ENCODE data around the gene KRTAP8-1.
A peak's percentile ranks its signal among the peaks of the same experiment; 100 is the strongest.

Gene KRTAP8-1

DNA sequence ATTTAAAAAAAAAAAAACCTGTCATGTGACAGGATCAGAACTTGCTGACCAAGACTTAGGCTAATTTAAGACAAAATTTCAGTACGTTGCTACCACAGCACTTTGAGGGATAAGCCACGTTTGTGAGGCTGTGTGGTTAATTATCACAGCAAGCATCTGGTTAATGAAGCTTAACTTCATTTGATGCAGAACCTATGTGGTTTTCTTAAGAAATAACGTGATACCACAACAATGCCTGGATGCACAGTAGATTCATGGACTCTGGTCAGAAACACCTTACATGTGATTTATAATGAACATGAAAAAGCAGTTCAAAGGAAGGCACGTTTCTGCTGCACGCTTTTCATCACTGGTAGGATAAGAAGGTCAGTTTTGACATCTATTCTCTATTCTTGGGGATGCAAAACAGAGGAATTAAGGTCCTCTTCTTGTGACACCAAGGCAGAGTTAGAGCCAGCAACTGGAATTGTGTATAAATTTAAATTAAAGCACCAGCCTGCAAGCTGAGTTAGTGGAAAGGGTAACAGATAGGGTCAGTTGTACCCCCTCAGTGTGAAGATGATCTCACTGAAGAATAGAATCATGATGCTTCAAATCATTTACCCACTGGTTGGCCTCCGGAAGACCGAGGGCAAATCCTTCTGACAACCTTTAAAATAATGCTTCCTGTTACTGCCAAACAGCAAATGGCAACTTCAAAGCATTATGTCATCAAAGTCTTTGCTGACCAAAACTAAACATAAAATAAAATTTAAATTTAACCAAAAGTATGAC lies 6.0 kb upstream of the KRTAP8-1 start (continued):
- TF ChIP-seq, protein P1, sequence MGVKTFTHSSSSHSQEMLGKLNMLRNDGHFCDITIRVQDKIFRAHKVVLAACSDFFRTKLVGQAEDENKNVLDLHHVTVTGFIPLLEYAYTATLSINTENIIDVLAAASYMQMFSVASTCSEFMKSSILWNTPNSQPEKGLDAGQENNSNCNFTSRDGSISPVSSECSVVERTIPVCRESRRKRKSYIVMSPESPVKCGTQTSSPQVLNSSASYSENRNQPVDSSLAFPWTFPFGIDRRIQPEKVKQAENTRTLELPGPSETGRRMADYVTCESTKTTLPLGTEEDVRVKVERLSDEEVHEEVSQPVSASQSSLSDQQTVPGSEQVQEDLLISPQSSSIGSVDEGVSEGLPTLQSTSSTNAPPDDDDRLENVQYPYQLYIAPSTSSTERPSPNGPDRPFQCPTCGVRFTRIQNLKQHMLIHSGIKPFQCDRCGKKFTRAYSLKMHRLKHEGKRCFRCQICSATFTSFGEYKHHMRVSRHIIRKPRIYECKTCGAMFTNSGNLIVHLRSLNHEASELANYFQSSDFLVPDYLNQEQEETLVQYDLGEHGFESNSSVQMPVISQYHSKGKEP (tag by site-specific recombination; IDR thresholded peaks at IDR 0.05) = no peak
- TF ChIP-seq ZNF558 (tag by site-specific recombination; IDR thresholded peaks at IDR 0.05) (no peak), GFI1B (tag by site-specific recombination; IDR thresholded peaks at IDR 0.05) (no peak), ZFP3 (tag by site-specific recombination; IDR thresholded peaks at IDR 0.05; ENCODE audit: low read depth) (no peak), ZNF274 (IDR thresholded peaks at IDR 0.05; ENCODE audit: low read length) (no peak), ZNF274 (tag by site-specific recombination; IDR thresholded peaks at IDR 0.05; ENCODE audit: borderline replicate concordance) (no peak), ZNF654 (tag by site-specific recombination; IDR thresholded peaks at IDR 0.05; ENCODE audit: low read depth) (no peak), ZNF24 (tag by site-specific recombination; IDR thresholded peaks at IDR 0.05) (no peak), ZNF133 (tag by site-specific recombination; IDR thresholded peaks at IDR 0.05) (no peak), ZXDB (tag by site-specific recombination; IDR thresholded peaks at IDR 0.05) (no peak), BCL11B (tag by site-specific recombination; IDR thresholded peaks at IDR 0.05; ENCODE audit: low read depth) (no peak), ZNF248 (tag by site-specific recombination; IDR thresholded peaks at IDR 0.05) (no peak), ZNF174 (tag by site-specific recombination; IDR thresholded peaks at IDR 0.05) (no peak), ZNF23 (tag by site-specific recombination; IDR thresholded peaks at IDR 0.05; ENCODE audit: borderline replicate concordance) (no peak), ZNF394 (tag by site-specific recombination; IDR thresholded peaks at IDR 0.05; ENCODE audit: borderline replicate concordance) (no peak)
- TF ChIP-seq, protein P2, sequence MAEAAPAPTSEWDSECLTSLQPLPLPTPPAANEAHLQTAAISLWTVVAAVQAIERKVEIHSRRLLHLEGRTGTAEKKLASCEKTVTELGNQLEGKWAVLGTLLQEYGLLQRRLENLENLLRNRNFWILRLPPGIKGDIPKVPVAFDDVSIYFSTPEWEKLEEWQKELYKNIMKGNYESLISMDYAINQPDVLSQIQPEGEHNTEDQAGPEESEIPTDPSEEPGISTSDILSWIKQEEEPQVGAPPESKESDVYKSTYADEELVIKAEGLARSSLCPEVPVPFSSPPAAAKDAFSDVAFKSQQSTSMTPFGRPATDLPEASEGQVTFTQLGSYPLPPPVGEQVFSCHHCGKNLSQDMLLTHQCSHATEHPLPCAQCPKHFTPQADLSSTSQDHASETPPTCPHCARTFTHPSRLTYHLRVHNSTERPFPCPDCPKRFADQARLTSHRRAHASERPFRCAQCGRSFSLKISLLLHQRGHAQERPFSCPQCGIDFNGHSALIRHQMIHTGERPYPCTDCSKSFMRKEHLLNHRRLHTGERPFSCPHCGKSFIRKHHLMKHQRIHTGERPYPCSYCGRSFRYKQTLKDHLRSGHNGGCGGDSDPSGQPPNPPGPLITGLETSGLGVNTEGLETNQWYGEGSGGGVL (tag by site-specific recombination; IDR thresholded peaks at IDR 0.05) = no peak
- TF ChIP-seq, protein P3, sequence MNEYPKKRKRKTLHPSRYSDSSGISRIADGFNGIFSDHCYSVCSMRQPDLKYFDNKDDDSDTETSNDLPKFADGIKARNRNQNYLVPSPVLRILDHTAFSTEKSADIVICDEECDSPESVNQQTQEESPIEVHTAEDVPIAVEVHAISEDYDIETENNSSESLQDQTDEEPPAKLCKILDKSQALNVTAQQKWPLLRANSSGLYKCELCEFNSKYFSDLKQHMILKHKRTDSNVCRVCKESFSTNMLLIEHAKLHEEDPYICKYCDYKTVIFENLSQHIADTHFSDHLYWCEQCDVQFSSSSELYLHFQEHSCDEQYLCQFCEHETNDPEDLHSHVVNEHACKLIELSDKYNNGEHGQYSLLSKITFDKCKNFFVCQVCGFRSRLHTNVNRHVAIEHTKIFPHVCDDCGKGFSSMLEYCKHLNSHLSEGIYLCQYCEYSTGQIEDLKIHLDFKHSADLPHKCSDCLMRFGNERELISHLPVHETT (tag by site-specific recombination; IDR thresholded peaks at IDR 0.05) = no peak
- TF ChIP-seq, protein P4, sequence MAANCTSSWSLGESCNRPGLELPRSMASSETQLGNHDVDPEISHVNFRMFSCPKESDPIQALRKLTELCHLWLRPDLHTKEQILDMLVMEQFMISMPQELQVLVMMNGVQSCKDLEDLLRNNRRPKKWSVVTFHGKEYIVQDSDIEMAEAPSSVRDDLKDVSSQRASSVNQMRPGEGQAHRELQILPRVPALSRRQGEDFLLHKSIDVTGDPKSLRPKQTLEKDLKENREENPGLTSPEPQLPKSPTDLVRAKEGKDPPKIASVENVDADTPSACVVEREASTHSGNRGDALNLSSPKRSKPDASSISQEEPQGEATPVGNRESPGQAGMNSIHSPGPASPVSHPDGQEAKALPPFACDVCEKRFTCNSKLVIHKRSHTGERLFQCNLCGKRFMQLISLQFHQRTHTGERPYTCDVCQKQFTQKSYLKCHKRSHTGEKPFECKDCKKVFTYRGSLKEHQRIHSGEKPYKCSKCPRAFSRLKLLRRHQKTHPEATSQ (tag by site-specific recombination; IDR thresholded peaks at IDR 0.05) = no peak

DNA sequence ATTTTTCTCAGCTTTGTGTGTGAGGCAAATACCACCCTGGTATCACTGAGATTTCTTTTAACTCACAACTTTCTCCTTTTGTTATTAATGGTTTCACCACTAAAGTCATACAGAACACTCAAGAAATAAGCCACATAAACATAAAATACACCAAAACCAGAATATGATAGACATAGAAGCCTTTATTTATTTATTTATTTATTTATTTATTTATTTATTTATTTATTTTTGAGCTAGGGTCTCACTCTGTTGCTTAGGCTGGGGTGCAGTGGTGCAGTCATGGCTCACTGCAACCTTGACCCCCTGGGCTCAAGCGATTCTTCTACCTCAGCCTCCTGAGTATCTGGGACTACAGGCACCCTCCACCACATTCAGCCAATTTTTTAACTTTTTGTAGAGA lies 12.5 kb downstream of the KRTAP8-1 start:
- no peak overlapping the region for H3K4me3 ChIP-seq (ENCODE audit: low read depth, low read length)
- no peaks in the 10 kb centered on the region for H3K9me3 ChIP-seq (ENCODE audit: control insufficient read depth, insufficient read depth, low read depth, low read length)
- ChIA-PET CTCF (interaction anchor here (0.5 to 0.8 kb wide), 3 partner anchors 344 to 412 kb away, joined by 3 to 6 read pairs (median 3); no protein-coding TSS in a partner anchor), POLR2A (no interaction called here)
- H3K27ac ChIP-seq (ENCODE audit: extremely low read depth, low read depth, low read length) = no peak overlapping the region
- no peaks in the 10 kb centered on the region for H3K36me3 ChIP-seq (ENCODE audit: control insufficient read depth in 2 of 2, insufficient read depth in 1 of 2, low read length in 2 of 2)
- no peaks in the 10 kb centered on the region for H3K4me1 ChIP-seq (ENCODE audit: control insufficient read depth, insufficient read depth, low read length)
- TF ChIP-seq ZNF155 (tag by site-specific recombination; IDR thresholded peaks at IDR 0.05) = no peak
- no peak for TF ChIP-seq ZEB2 (tag by site-specific recombination; IDR thresholded peaks at IDR 0.05)
- no peak for TF ChIP-seq ZNF785 (tag by site-specific recombination; IDR thresholded peaks at IDR 0.05)
- TF ChIP-seq, protein P5, sequence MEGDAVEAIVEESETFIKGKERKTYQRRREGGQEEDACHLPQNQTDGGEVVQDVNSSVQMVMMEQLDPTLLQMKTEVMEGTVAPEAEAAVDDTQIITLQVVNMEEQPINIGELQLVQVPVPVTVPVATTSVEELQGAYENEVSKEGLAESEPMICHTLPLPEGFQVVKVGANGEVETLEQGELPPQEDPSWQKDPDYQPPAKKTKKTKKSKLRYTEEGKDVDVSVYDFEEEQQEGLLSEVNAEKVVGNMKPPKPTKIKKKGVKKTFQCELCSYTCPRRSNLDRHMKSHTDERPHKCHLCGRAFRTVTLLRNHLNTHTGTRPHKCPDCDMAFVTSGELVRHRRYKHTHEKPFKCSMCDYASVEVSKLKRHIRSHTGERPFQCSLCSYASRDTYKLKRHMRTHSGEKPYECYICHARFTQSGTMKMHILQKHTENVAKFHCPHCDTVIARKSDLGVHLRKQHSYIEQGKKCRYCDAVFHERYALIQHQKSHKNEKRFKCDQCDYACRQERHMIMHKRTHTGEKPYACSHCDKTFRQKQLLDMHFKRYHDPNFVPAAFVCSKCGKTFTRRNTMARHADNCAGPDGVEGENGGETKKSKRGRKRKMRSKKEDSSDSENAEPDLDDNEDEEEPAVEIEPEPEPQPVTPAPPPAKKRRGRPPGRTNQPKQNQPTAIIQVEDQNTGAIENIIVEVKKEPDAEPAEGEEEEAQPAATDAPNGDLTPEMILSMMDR (tag by site-specific recombination; IDR thresholded peaks at IDR 0.05) = no peak
- 0 out of 2 replicates have a peak, but pooled peaks have one; percentile 48 for TF ChIP-seq ZNF202 (tag by site-specific recombination; IDR thresholded peaks at IDR 0.05; ENCODE audit: borderline replicate concordance)
- TF ChIP-seq HOXC10 (CRISPR knock-in tag; IDR thresholded peaks at IDR 0.05) = no peak
- TF ChIP-seq SCRT1 (tag by site-specific recombination; IDR thresholded peaks at IDR 0.05; ENCODE audit: borderline replicate concordance) = no peak
- peak; percentile 63 for TF ChIP-seq ZNF623 (tag by site-specific recombination; IDR thresholded peaks at IDR 0.05)
- TF ChIP-seq, protein P6, sequence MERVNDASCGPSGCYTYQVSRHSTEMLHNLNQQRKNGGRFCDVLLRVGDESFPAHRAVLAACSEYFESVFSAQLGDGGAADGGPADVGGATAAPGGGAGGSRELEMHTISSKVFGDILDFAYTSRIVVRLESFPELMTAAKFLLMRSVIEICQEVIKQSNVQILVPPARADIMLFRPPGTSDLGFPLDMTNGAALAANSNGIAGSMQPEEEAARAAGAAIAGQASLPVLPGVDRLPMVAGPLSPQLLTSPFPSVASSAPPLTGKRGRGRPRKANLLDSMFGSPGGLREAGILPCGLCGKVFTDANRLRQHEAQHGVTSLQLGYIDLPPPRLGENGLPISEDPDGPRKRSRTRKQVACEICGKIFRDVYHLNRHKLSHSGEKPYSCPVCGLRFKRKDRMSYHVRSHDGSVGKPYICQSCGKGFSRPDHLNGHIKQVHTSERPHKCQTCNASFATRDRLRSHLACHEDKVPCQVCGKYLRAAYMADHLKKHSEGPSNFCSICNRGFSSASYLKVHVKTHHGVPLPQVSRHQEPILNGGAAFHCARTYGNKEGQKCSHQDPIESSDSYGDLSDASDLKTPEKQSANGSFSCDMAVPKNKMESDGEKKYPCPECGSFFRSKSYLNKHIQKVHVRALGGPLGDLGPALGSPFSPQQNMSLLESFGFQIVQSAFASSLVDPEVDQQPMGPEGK (tag by site-specific recombination; IDR thresholded peaks at IDR 0.05) = no peak
- TF ChIP-seq RBAK (tag by site-specific recombination; IDR thresholded peaks at IDR 0.05) = no peak

Measured in HEK293 (cell line).